Fibroblast of lung (primary cell): ENCODE results near the gene GLIS1. TPM values are rescaled to one million over a fixed set of nuclear protein-coding genes. Genes with fewer than 3 reads are reported as not detected.

Experiments used
- DNase-seq, 2 donors: peaks; one replicate each; pipeline versions ENCODE4 v3.0.0 to v3.0.0-alpha.2; 2010; ENCODE audit warnings: low read depth in 2 of 2
- H2AFZ ChIP-seq: 2 replicates; pipeline ENCODE4 v1.5.1; 2012; ENCODE audit warnings: low read length, control low read depth, inconsistent platforms
- H3K27ac ChIP-seq: 2 replicates; pipeline ENCODE4 v1.5.1; 2011; ENCODE audit warnings: low read length, control low read depth; ENCODE audit not compliant: insufficient read depth
- H3K27me3 ChIP-seq: 2 replicates; pipeline ENCODE4 v1.5.1; 2011; ENCODE audit warnings: mild to moderate bottlenecking, low read length; ENCODE audit not compliant: control insufficient read depth, insufficient read depth
- H3K36me3 ChIP-seq: 2 replicates; pipeline ENCODE4 v1.5.1; 2011; ENCODE audit warnings: low read length; ENCODE audit not compliant: control insufficient read depth, insufficient read depth
- H3K4me1 ChIP-seq: 2 replicates; pipeline ENCODE4 v1.5.1; 2011; ENCODE audit warnings: low read length; ENCODE audit not compliant: control insufficient read depth, insufficient read depth; ENCODE audit errors: extremely low read depth
- H3K4me2 ChIP-seq: 2 replicates; pipeline ENCODE4 v1.5.1; 2011; ENCODE audit warnings: low read length, control low read depth; ENCODE audit not compliant: insufficient read depth; ENCODE audit errors: extremely low read depth
- H3K4me3 ChIP-seq, 4 experiments: fragments of 200-600 bp in 1 of 4; sonication (generic) in 1 of 4; replicated peaks in 1 of 4; 2 replicates each; pipeline ENCODE4 v1.5.1; 2011 to 2016; ENCODE audit warnings: low read length in 4 of 4, low read depth in 3 of 4, mild to moderate bottlenecking in 3 of 4, control low read depth in 2 of 4, inconsistent platforms in 1 of 4, mixed read lengths in 1 of 4; ENCODE audit not compliant: insufficient read depth in 1 of 4; ENCODE audit errors: control extremely low read depth in 1 of 4
- H3K79me2 ChIP-seq: 2 replicates; pipeline ENCODE4 v1.5.1; 2012; ENCODE audit warnings: mild to moderate bottlenecking, low read length, inconsistent platforms; ENCODE audit not compliant: control insufficient read depth, insufficient read depth
- H3K9ac ChIP-seq: 2 replicates; pipeline ENCODE4 v1.5.1; 2011; ENCODE audit warnings: mild to moderate bottlenecking, low read length, control low read depth; ENCODE audit not compliant: insufficient read depth
- H3K9me3 ChIP-seq: 2 replicates; pipeline ENCODE4 v1.5.1; 2012; ENCODE audit warnings: low read depth, low read length; ENCODE audit not compliant: control insufficient read depth, insufficient read depth
- H4K20me1 ChIP-seq: 2 replicates; pipeline ENCODE4 v1.5.1; 2011; ENCODE audit warnings: low read length; ENCODE audit not compliant: control insufficient read depth, insufficient read depth; ENCODE audit errors: extremely low read depth
- CTCF ChIP-seq, 2 donors: IDR thresholded peaks in 1 of 2; conservative IDR thresholded peaks in 1 of 2; 1 replicate in 1 of 2; 2 replicates in 1 of 2; pipeline ENCODE4 v1.5.1; 2011 to 2012; ENCODE audit warnings: low read length in 2 of 2, control low read depth in 1 of 2, inconsistent platforms in 1 of 2, low read depth in 1 of 2, mild to moderate bottlenecking in 1 of 2
- EZH2 ChIP-seq: IDR thresholded peaks from 2 replicates; pipeline ENCODE4 v1.5.1; 2012; ENCODE audit warnings: low read length, control low read depth, mild to moderate bottlenecking; ENCODE audit errors: missing control alignments
- polyA plus RNA-seq, 2 donors: library from polyadenylated mRNA; depleted of rRNA in 1 of 2; stranded (reverse) in 1 of 2; unstranded in 1 of 2; fragments of >200 nt; gene quantifications; 2 replicates each; pipeline ENCODE4 v1.2.1, GENCODE V29; 2011 to 2012; ENCODE audit warnings: missing spikeins in 1 of 2
- total RNA-seq: library from RNA; depleted of rRNA; stranded (reverse); fragments of >200 nt; gene quantifications from 2 replicates; pipeline ENCODE4 v1.2.1, GENCODE V29; 2014

The GLIS1 gene
- total and polyA plus RNA-seq, 2 donors (not counting 1 experiment from before 2014, with no cell fraction given) = under 0.01 to 0.05 TPM

DNA sequence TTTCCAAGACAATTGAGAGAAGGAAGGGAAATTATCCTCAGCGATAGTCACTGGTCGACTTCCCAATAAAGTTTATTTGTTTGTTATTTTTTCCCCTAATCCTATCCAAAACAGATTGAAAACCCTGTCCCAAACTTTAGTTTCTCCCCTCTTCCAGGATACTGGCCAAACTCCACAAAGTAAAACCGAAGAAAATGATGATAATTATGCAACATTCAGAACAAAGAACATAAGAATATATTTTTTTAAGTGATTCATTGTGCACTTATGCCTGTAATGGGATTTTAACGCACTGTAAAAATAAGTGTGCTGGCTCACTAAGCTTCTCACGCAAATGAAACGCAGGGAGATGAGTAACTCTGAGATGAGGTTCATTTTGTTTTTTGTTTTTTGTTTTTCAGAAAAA lies 6.0 kb downstream of the GLIS1 start:
- peaks cover 8% of the 10 kb centered on the region for H3K27me3 ChIP-seq
- TF ChIP-seq EZH2 = no peak
- no peak for TF ChIP-seq CTCF (conservative IDR thresholded peaks at IDR 0.05 in 1 of 2, IDR thresholded peaks at IDR 0.05 in 1 of 2; ENCODE audit: low read depth in 1 of 2, low read length in 2 of 2)
- H3K9me3 ChIP-seq = no peaks in the 10 kb centered on the region
- peaks cover 13% of the 10 kb centered on the region for H3K4me1 ChIP-seq
- no peak overlapping the region for H3K9ac ChIP-seq
- H3K27ac ChIP-seq = peak overlapping the region; percentile 69
- no peak overlapping the region for H2AFZ ChIP-seq
- no peaks in the 10 kb centered on the region for H4K20me1 ChIP-seq
- H3K4me3 ChIP-seq = peak overlapping the region in 1 of 4 experiments; percentile 36
- H3K36me3 ChIP-seq = no peaks in the 10 kb centered on the region
- H3K79me2 ChIP-seq = no peaks in the 10 kb centered on the region
- DNase-seq = peak; percentile 95 to 97
- H3K4me2 ChIP-seq = no peak overlapping the region

GRCh38 chr1:53732409-53732808 lies 6.6 kb downstream of the GLIS1 start:
- Histone ChIP-seq H3K36me3 (no peaks in the 10 kb centered on the region), H2AFZ (no peak overlapping the region), H3K4me1 (peaks cover 13% of the 10 kb centered on the region), H3K79me2 (no peaks in the 10 kb centered on the region), H3K27ac (peak overlapping the region; percentile 52), H3K27me3 (peaks cover 7% of the 10 kb centered on the region), H3K4me2 (peak overlapping the region; percentile 38), H4K20me1 (no peaks in the 10 kb centered on the region), H3K4me3 (peak overlapping the region in 1 of 4 experiments; percentile 36), H3K9me3 (no peaks in the 10 kb centered on the region), H3K9ac (no peak overlapping the region)
- peak; percentile 15 to 35 for DNase-seq
- TF ChIP-seq CTCF (conservative IDR thresholded peaks at IDR 0.05 in 1 of 2, IDR thresholded peaks at IDR 0.05 in 1 of 2; ENCODE audit: low read depth in 1 of 2, low read length in 2 of 2) = no peak
- no peak for TF ChIP-seq EZH2

DNA sequence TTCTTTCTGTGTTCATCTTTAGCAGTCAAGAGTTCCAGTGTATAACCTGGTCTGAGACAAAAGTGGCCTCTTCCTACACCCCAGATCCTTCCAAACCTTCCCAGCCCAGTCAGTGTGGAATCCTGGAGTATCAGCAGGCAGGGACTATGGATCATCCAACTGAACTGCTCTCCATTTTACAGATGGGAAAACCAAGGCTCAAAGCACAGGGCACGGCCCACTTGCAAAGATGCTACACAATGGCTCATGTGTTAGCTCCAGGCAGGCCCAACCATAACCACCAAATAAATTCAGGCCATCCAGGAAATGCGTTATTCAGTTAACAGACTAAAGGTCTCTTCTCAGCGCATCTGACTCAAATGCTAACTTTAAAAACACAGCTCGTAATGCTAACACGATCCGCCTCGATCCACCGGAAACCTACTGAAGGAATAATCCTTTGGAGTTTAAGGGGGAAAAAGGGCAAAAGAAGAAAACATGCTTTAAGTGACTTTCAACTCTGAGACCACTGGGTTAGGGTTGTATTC lies 7.1 kb downstream of the GLIS1 start:
- Histone ChIP-seq H3K9me3 (no peaks in the 10 kb centered on the region), H3K36me3 (no peaks in the 10 kb centered on the region), H3K4me1 (peaks cover 13% of the 10 kb centered on the region), H2AFZ (no peak overlapping the region), H3K4me3 (peak overlapping the region in 1 of 4 experiments; percentile 36), H3K27me3 (peaks cover 3% of the 10 kb centered on the region), H3K9ac (no peak overlapping the region), H3K79me2 (no peaks in the 10 kb centered on the region), H3K27ac (no peak overlapping the region), H4K20me1 (no peaks in the 10 kb centered on the region), H3K4me2 (peak overlapping the region; percentile 38)
- peak; percentile 36 to 75 for DNase-seq
- TF ChIP-seq EZH2 (no peak), CTCF (conservative IDR thresholded peaks at IDR 0.05 in 1 of 2, IDR thresholded peaks at IDR 0.05 in 1 of 2; ENCODE audit: low read depth in 1 of 2, low read length in 2 of 2) (no peak)
